Effector CD4-positive, alpha-beta T cell (primary cell): ENCODE measurements around the gene TFB2M.

Experiments
- DNase-seq: peaks from one replicate; pipeline ENCODE4 v3.0.0-alpha.2; 2020

Gene TFB2M

GRCh38 chr1:246550402-246550801 is 15.7 kb downstream of the TFB2M start:
- DNase-seq: no peak

- DNase-seq: no peak
These were observed 16.4 kb downstream of the TFB2M start for GRCh38 chr1:246549665-246550064.

DNA sequence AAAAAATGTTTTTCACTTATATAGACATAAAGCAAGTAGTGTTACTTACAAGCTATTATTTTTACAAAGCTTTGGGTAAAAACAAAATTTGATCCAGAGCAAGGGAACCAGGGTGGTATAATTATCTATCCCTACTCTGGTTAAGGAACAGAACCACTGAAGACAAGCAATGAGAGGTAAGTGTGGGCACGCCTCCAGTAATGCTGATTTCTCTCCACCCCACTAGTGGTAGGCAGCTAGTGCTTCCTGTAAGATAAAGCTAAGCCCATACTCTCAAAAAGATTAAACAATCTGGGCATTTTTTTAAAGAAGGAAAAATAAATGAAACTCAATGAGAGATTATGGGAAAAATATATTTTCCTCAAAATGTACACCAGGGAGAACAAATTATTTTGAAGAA is 22.1 kb downstream of the TFB2M start:
- no peak for DNase-seq

GRCh38 chr1:246540738-246541491 is 25.1 kb downstream of the TFB2M start:
- no peak for DNase-seq

GRCh38 chr1:246537887-246538286 is 28.2 kb downstream of the TFB2M start:
- DNase-seq: no peak

- DNase-seq: no peak
These were observed 28.6 kb downstream of the TFB2M start for GRCh38 chr1:246537441-246537840.

DNA sequence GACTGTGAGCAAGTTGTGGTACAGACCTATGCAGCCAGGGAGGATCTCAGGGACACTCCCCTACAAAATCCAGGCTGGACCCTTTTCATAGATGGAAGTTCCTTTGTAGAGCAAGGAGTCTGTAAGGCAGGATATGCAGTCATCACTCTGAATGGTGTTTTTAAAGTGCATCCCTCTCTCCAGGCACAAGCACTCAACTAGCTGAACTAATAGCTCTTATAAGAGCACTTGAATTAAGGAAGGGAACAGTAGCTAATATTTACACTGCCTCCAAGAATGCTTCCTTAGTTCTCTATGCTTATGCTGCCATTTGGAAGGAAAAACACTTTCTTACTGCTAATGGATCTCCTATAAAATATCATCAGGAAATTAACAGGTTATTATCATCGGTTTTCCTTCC is 31.9 kb downstream of the TFB2M start:
- no peak for DNase-seq

DNA sequence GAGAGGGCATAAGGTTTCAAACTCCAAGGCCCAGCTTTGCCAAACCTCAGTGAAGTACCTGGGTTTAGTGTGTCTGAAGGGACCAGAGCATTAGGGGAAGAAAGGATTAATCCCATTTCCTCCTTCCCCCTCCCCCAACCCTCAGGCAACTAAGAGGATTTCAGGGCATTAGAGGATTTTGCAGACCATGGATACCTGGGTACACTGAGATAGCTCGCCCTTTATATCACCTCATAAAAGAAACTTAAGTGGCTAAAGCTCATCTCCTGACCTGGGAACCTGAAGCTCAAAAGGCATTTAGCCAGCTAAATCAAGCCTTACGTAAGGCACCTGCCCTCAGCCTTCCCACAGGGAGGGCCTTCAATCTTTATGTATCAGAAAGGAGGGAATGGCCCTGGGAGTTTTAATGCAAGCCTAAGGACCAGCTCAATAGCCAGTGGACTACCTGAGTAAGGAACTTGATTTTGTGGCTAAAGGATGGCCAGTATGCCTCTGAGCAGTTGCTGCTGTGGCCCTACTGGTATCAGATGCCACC is 32.6 kb downstream of the TFB2M start:
- DNase-seq: no peak

- no peak for DNase-seq
These were observed 33.5 kb downstream of the TFB2M start for GRCh38 chr1:246532519-246532918.

GRCh38 chr1:246530482-246530881 is 35.6 kb downstream of the TFB2M start:
- no peak for DNase-seq

DNA sequence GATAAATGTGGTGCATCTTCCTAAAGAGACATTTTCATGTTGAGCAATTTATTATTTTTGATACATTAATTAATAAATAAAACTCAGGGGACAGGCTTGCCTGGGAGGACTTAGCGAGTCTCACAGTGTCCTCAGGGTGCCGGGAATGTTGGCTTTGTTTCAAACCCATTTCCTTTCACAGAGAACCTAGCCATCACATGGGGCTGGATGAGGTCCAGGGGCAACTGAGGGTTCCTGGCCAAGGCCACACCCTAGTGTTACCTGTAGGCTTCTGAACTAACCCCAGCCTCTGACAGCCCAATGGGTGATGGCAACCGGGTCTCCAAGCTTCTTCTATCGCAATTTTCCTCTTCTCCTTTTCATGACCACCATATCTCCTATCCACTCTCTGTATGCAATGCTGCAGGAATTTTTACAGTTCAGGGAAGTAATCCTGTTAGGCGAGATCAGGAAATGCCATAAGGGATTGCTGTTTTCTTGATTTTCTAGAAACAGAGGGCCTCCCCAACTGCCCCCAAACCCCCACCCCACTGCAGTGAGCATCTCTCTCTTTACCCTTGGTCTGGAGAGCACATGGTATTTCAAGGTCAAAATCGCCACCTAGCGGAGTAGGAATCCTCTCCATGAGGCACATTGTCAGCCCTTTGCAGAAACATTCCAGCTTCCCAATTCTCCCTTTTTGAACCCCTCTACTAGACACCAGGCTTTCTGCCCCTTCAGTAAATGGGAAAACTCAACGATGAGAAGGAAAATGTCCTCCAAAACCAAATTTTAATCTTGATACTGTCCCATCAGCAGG is 36.9 kb downstream of the TFB2M start:
- DNase-seq: no peak

- DNase-seq: no peak
These were observed 38.5 kb downstream of the TFB2M start for GRCh38 chr1:246527402-246528088.

- DNase-seq: no peak
These were observed 39.1 kb downstream of the TFB2M start for GRCh38 chr1:246526915-246527314.

DNA sequence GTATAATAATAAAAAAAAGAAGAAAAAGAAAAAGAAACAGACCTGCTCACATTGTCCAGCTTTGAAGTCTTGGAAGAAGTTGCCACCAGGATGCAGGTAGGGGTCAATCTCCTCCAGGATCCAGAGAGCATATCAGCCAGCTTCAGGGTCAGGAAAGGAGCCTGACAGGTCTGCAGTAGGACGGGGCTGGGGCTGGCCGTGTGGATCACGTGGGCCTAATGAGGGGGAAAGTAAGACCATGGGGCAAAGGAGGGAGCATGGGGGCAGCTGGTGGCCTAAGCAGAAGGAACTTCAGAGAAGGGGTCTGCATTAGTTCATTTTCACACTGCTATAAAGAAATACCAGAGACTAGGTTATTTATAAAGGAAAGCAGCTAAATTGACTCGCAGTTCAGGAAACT is 39.7 kb downstream of the TFB2M start:
- no peak for DNase-seq

GRCh38 chr1:246519514-246519913 is 46.5 kb downstream of the TFB2M start:
- no peak for DNase-seq

- DNase-seq: no peak
These were observed 47.4 kb downstream of the TFB2M start for GRCh38 chr1:246518456-246519205.

- DNase-seq: no peak
These were observed 48.7 kb downstream of the TFB2M start for GRCh38 chr1:246517391-246517790.

DNA sequence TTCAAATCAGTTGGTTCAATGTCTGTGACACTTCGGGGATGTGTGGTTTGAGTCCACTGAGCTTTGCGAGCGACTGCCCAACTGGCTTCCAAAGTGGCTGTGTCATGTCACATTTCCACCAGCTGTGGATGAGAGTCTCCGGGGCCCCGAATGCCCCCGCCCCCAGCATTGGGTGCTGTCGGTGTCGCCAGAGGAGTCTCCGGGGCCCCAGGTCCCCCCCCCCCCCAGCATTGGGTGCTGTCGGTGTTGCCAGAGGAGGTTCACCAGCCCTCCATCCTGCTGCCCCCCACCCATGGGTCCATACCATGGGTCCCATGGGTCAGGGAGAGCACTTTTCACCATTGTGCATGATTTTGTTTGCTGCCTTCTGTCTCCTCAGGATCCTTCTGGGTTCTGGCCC is 49.9 kb downstream of the TFB2M start:
- no peak for DNase-seq

- no peak for DNase-seq
These were observed 50.6 kb downstream of the TFB2M start for GRCh38 chr1:246515390-246516005.

GRCh38 chr1:246513619-246514343 is 52.3 kb downstream of the TFB2M start:
- DNase-seq: no peak

DNA sequence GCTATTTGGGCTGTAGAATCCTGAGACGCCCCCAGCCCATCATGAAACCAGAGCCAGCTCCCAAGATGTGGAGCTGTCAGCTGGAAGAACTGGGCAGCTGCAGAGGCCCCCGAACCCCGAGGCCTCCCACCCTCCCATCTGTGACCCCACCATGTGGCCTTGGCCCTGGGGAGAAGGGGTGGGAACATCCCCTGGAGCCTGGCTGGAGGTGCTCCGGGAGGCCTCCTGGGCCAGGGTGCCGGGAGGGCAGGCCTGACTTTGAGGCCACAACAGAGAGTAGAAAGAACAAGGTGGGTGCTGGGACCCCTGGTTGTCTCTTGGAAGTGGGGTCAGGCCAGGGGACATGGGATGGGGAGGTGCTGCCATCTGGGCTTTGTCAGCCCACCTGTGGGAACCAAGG is 53.0 kb downstream of the TFB2M start:
- DNase-seq: no peak

DNA sequence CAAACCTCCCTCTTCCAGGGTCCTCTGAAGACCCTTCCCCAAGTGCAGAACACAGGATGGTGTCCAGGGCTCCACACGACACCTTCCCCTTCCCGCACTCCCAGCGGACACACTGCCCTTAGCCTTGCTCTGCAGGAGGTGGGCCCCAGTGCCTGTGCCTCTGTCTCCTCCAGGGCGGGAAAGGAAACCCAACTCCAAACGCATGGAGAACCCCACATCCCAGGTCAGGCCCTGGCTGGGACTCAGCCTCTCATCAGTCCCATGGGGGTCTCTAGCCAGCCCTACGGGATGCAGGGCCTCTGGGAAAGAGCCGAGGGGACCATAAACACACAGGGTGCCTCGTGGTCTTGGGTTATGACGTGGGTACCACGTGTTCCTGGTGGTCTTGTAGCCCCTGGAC is 53.4 kb downstream of the TFB2M start:
- DNase-seq: no peak
